HG02798 (cell line): ENCODE measurements around the gene MTCH1.

ENCODE experiments used
- ATAC-seq: cut with Tn5 transposase; IDR thresholded peaks from one replicate; pipeline ENCODE4 v1.9.1; 2021; ENCODE audit warnings: mild to moderate bottlenecking; ENCODE audit not compliant: unreplicated experiment, poor library complexity

Gene MTCH1

GRCh38 chr6:36930483-36930882, 55.5 kb downstream of the MTCH1 start:
- no peak for ATAC-seq

- ATAC-seq, result no peak
These were observed 56.4 kb downstream of the MTCH1 start for GRCh38 chr6:36929607-36930006.

- no peak for ATAC-seq
These were observed 56.8 kb downstream of the MTCH1 start for GRCh38 chr6:36929152-36929551.

DNA sequence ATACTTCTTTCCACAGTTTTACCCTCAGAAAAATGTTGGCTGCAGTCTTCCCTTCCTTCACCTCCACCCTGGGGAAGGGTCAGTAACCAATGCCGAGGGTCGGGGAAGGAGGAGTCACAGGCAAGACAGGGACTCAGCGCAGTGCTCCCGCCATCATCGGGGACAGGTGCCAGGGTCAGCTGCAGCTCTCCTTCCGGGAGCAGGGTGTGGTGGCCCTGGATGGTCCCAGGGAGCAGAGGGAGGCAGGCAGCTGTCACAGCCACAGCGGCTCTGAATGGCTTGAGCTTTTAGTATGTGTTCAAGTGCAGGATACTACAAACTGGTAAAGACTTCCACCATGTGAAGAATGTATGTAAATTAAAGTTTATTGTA, 57.5 kb downstream of the MTCH1 start:
- no peak for ATAC-seq

- ATAC-seq, result no peak
These were observed 58.1 kb downstream of the MTCH1 start for GRCh38 chr6:36927691-36928546.

GRCh38 chr6:36926708-36927513, 59.1 kb downstream of the MTCH1 start:
- ATAC-seq, result no peak

DNA sequence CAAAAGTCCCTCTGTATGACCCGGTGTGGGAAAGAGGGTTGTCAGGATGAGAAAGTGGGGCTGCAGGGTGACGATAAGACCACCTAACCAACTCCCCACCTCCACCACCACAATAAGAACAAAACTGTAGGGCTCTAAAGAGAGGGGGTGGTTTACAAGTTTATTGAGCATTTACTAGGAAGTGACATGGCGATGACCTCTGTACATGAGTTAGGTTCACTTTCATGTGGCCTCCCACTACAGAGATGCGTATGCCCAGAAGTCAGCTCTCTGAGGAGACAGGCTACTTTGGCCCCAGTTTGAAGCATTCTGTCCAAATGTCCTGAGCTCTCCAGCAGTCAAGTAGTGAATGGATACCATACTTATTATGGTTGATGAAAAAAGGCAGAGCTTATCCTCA, 60.2 kb downstream of the MTCH1 start:
- ATAC-seq, result no peak

GRCh38 chr6:36924778-36925374, 61.1 kb downstream of the MTCH1 start:
- ATAC-seq, result no peak

DNA sequence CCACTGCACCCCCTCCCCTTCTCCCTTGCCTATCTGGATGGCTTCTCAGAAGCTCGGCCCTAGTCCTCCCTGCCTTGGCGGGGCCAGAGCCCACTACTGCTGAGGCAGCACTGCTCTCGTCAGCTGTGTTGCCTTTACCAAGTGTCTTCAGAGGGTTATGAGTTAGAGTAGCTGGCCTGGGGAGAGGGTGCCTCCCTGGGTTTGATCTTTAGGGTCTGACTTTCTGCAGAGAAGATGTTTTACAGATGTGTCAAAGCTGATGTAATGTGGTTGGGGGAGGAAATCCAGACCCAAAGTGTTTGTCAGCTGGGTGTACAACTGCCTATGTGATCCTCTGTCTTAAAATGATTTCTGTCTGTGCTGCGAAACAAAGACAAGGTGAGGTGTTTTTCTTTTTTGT, 61.9 kb downstream of the MTCH1 start:
- ATAC-seq, result no peak

GRCh38 chr6:36920546-36920945, 65.5 kb downstream of the MTCH1 start:
- ATAC-seq, result no peak

DNA sequence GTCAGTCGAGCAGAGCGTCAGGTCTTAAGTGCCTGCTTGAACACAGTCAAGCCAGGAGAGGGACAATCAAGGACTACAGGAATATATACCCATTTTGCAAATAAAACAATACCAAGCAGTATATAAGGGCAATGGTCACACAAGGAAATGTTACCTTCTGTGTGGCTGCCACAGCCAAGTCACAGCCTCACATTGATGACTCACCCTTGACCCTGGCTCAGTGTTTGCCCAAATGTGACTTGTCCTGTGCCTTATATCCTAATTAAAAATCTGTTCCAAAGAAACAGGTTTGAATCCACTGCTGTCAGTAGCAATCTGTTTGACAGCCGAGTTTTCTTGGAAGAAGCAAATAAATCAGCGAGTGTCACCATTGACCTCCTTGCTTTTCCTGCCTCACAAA, 65.9 kb downstream of the MTCH1 start:
- ATAC-seq, result no peak
